Measurements from ENCODE around the gene JPH3.

DNA sequence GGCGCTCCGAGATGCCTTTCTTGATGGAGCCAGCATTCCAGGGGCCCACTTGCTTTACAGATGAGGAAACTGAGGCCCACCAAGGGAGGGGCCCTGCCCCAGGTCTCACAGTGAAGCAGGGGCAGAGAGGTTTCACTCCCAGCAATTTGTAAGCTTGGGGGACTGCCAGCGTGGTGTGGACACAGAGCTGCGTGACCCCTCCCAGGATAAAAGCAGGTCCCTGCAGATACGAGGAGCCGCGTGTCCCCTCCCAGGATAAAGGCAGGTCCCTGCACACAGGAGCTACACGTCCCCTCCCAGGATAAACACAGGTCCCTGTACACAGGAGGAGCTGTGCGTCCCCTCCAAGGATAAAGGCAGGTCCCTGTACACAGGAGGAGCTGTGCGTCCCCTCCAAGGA, 11.7 kb downstream of the JPH3 start:
- TF ChIP-seq, protein P1, sequence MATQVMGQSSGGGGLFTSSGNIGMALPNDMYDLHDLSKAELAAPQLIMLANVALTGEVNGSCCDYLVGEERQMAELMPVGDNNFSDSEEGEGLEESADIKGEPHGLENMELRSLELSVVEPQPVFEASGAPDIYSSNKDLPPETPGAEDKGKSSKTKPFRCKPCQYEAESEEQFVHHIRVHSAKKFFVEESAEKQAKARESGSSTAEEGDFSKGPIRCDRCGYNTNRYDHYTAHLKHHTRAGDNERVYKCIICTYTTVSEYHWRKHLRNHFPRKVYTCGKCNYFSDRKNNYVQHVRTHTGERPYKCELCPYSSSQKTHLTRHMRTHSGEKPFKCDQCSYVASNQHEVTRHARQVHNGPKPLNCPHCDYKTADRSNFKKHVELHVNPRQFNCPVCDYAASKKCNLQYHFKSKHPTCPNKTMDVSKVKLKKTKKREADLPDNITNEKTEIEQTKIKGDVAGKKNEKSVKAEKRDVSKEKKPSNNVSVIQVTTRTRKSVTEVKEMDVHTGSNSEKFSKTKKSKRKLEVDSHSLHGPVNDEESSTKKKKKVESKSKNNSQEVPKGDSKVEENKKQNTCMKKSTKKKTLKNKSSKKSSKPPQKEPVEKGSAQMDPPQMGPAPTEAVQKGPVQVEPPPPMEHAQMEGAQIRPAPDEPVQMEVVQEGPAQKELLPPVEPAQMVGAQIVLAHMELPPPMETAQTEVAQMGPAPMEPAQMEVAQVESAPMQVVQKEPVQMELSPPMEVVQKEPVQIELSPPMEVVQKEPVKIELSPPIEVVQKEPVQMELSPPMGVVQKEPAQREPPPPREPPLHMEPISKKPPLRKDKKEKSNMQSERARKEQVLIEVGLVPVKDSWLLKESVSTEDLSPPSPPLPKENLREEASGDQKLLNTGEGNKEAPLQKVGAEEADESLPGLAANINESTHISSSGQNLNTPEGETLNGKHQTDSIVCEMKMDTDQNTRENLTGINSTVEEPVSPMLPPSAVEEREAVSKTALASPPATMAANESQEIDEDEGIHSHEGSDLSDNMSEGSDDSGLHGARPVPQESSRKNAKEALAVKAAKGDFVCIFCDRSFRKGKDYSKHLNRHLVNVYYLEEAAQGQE (IDR thresholded peaks at IDR 0.05) = no peak
- TF ChIP-seq, protein P2, sequence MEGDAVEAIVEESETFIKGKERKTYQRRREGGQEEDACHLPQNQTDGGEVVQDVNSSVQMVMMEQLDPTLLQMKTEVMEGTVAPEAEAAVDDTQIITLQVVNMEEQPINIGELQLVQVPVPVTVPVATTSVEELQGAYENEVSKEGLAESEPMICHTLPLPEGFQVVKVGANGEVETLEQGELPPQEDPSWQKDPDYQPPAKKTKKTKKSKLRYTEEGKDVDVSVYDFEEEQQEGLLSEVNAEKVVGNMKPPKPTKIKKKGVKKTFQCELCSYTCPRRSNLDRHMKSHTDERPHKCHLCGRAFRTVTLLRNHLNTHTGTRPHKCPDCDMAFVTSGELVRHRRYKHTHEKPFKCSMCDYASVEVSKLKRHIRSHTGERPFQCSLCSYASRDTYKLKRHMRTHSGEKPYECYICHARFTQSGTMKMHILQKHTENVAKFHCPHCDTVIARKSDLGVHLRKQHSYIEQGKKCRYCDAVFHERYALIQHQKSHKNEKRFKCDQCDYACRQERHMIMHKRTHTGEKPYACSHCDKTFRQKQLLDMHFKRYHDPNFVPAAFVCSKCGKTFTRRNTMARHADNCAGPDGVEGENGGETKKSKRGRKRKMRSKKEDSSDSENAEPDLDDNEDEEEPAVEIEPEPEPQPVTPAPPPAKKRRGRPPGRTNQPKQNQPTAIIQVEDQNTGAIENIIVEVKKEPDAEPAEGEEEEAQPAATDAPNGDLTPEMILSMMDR (IDR thresholded peaks at IDR 0.05) = no peak
- TF ChIP-seq HDAC2 (IDR thresholded peaks at IDR 0.05) = no peak
- TF ChIP-seq CEBPB (IDR thresholded peaks at IDR 0.05) = no peak
- TF ChIP-seq RFX5 (IDR thresholded peaks at IDR 0.05) = no peak
- TF ChIP-seq SREBF2 (IDR thresholded peaks at IDR 0.05) = no peak
